Stomach (tissue), 9 donors: ENCODE data around the gene KLHL2. TPM values are rescaled to one million over a fixed set of nuclear protein-coding genes. Genes with fewer than 3 reads are reported as not detected.
"Not testable (repeated sequence)": the region's sequence is repeated elsewhere in the genome, so short reads cannot be mapped to it uniquely, and the experiment has no call there.

Experiments used
- DNase-seq, 2 donors: peaks; one replicate each; pipeline versions ENCODE4 v3.0.0 to v3.0.0-alpha.2; 2013 to 2019
- H3K27ac ChIP-seq, 5 donors: fragments of 200-600 bp in 4 of 5; sonication (generic) in 4 of 5; one replicate each; pipeline ENCODE4 v1.5.1; 2013 to 2019; ENCODE audit warnings: mild to moderate bottlenecking in 1 of 5, moderate library complexity in 1 of 5
- H3K27me3 ChIP-seq, 3 donors: fragments of 200-600 bp; sonication (generic); one replicate each; pipeline ENCODE4 v1.5.1; 2017 to 2019; ENCODE audit warnings: mixed run types in 1 of 3
- H3K36me3 ChIP-seq, 4 donors: fragments of 200-600 bp; sonication (generic); 1 replicate in 3 of 4; 2 replicates in 1 of 4; pipeline ENCODE4 v1.5.1; 2016 to 2019
- H3K4me1 ChIP-seq, 4 donors: fragments of 200-600 bp; sonication (generic); one replicate each; pipeline ENCODE4 v1.5.1; 2016 to 2019
- H3K4me3 ChIP-seq, 4 donors: fragments of 200-600 bp; sonication (generic) in 3 of 4; one replicate each; pipeline ENCODE4 v1.5.1; 2016 to 2019; ENCODE audit warnings: mild to moderate bottlenecking in 1 of 4
- H3K9me3 ChIP-seq, 4 donors: fragments of 200-600 bp; sonication (generic); one replicate each; pipeline ENCODE4 v1.5.1; 2016 to 2019
- EP300 ChIP-seq: sonication (generic); formaldehyde crosslinking; IDR thresholded peaks from one replicate; pipeline ENCODE4 v1.6.1; 2017; ENCODE audit warnings: antibody characterized with exemption
- POLR2A ChIP-seq, 4 donors: fragments of 450-650 bp; IDR thresholded peaks; one replicate each; pipeline ENCODE4 v1.6.1; 2016; ENCODE audit warnings: antibody characterized with exemption in 4 of 4, control low read depth in 2 of 4, mild to moderate bottlenecking in 1 of 4, moderate library complexity in 1 of 4
- POLR2AphosphoS5 ChIP-seq, 3 donors: sonication (generic); formaldehyde crosslinking; IDR thresholded peaks; one replicate each; pipeline ENCODE4 v1.6.1; 2016; ENCODE audit warnings: antibody characterized with exemption in 3 of 3
- WGBS, 5 donors: extraction: QIAGEN DNeasy Blood & Tissue Kit in 3 of 5; methylation state at CpG; one replicate each; pipeline versions ENCODE4 v1.1.5 to v1.1.7; 2013 to 2018; 5-methylcytosine and 5-hydroxymethylcytosine counted together
- intact Hi-C: fragments of 100-400 bp; cut with DNase I; formaldehyde crosslinking; loops from one replicate; pipeline ENCODE4 v1.15.1; 2023; ENCODE audit warnings: low total_unique reads
- polyA plus RNA-seq, 3 donors: library from polyadenylated mRNA; stranded (reverse); fragments of 200-250 nt; gene quantifications; one replicate each; pipeline ENCODE4 v1.2.3, GENCODE V29; 2013
- total RNA-seq, 5 donors: library from RNA; depleted of rRNA; stranded (reverse); fragments of >200 nt; gene quantifications; one replicate each; pipeline versions ENCODE4 v1.1.0 to v1.2.3, GENCODE V29; 2014 to 2016
- TF ChIP-seq, protein P1 (sequence below), 7 experiments: fragments of 450-650 bp in 4 of 7; fragments of 200-600 bp in 3 of 7; sonication (generic) in 3 of 7; IDR thresholded peaks; one replicate each; pipeline ENCODE4 v1.5.1; 2016 to 2019; ENCODE audit warnings: antibody characterized with exemption in 7 of 7, control low read depth in 2 of 7, mild to moderate bottlenecking in 1 of 7
- donor health status: healthy with polysubstance abuse.
- donor health status: Bipolar disorder and iron deficiency.
- donor health status: healthy.

Gene KLHL2
- total and polyA plus RNA-seq, 8 donors, result 11.1 to 34.3 (median 15.1) TPM

GRCh38 chr4:165331823-165332222, 124.5 kb downstream of the KLHL2 start:
- intact Hi-C loops, result no loop called here
- DNase-seq, result no peak
- H3K9me3 ChIP-seq, result no peaks in the 10 kb centered on the region
- TF ChIP-seq EP300 (no peak), POLR2AphosphoS5 (IDR thresholded peaks at IDR 0.05) (no peak), POLR2A (IDR thresholded peaks at IDR 0.05) (no peak)
- TF ChIP-seq, protein P1, sequence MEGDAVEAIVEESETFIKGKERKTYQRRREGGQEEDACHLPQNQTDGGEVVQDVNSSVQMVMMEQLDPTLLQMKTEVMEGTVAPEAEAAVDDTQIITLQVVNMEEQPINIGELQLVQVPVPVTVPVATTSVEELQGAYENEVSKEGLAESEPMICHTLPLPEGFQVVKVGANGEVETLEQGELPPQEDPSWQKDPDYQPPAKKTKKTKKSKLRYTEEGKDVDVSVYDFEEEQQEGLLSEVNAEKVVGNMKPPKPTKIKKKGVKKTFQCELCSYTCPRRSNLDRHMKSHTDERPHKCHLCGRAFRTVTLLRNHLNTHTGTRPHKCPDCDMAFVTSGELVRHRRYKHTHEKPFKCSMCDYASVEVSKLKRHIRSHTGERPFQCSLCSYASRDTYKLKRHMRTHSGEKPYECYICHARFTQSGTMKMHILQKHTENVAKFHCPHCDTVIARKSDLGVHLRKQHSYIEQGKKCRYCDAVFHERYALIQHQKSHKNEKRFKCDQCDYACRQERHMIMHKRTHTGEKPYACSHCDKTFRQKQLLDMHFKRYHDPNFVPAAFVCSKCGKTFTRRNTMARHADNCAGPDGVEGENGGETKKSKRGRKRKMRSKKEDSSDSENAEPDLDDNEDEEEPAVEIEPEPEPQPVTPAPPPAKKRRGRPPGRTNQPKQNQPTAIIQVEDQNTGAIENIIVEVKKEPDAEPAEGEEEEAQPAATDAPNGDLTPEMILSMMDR (IDR thresholded peaks at IDR 0.05), result no peak
- no peak overlapping the region for H3K4me3 ChIP-seq
- no peaks in the 10 kb centered on the region for H3K27me3 ChIP-seq
- peaks cover 0 to 23% (median 16%) of the 10 kb centered on the region in 4 donors for H3K36me3 ChIP-seq
- 67 to 88% (median 81%) methylated on average over 10 of the region's 10 CpGs for WGBS, 5 donors
- H3K4me1 ChIP-seq, result peaks cover 12 to 57% (median 31%) of the 10 kb centered on the region in 4 donors
- no peak overlapping the region for H3K27ac ChIP-seq

DNA sequence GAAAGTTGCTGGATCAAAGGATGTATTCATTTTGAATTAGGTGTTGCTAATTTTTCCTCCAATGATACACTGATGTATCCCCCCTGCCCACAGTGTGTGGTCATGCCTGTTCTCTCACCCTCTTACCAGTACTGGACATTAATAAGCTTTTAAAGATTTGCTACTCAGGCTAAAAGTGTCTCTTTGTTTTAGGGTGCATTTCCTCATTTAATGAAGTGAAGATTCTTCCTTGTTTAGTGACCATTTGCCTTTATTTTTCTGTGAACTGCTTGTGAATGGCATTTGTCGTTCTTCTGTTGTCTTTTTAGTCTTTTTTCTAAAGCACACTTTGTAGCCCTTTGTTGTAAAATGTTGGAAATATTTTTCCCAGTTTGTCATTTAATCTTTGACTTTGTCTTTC, 125.1 kb downstream of the KLHL2 start:
- 33 to 41% (median 36%) methylated on average over 1 of the region's 1 CpG for WGBS, 5 donors
- H3K4me3 ChIP-seq, result no peak overlapping the region
- H3K4me1 ChIP-seq, result peaks cover 12 to 61% (median 31%) of the 10 kb centered on the region in 4 donors
- H3K27me3 ChIP-seq, result no peaks in the 10 kb centered on the region
- TF ChIP-seq POLR2AphosphoS5 (IDR thresholded peaks at IDR 0.05) (no peak), EP300 (no peak), POLR2A (IDR thresholded peaks at IDR 0.05) (no peak)
- no peak for DNase-seq
- H3K27ac ChIP-seq, result no peak overlapping the region
- H3K36me3 ChIP-seq, result peaks cover 0 to 28% (median 16%) of the 10 kb centered on the region in 4 donors
- no peaks in the 10 kb centered on the region for H3K9me3 ChIP-seq
- intact Hi-C loops, result no loop called here

GRCh38 chr4:165335163-165335703, 127.9 kb downstream of the KLHL2 start:
- no peak for DNase-seq
- TF ChIP-seq POLR2AphosphoS5 (IDR thresholded peaks at IDR 0.05) (no peak), POLR2A (IDR thresholded peaks at IDR 0.05) (no peak)
- TF ChIP-seq, protein P1 (IDR thresholded peaks at IDR 0.05), result no peak
- H3K9me3 ChIP-seq, result no peaks in the 10 kb centered on the region
- H3K36me3 ChIP-seq, result peaks cover 12 to 54% (median 38%) of the 10 kb centered on the region in 4 donors
- peaks cover 0 to 39% (median 12%) of the 10 kb centered on the region in 4 donors for H3K4me1 ChIP-seq
- no peak overlapping the region for H3K27ac ChIP-seq
- whole genome bisulfite sequencing, 5 donors, result 60 to 82% (median 71%) methylated on average over 3 of the region's 3 CpGs
- no peaks in the 10 kb centered on the region for H3K27me3 ChIP-seq
- intact Hi-C loops, result no loop called here
- H3K4me3 ChIP-seq, result no peak overlapping the region

DNA sequence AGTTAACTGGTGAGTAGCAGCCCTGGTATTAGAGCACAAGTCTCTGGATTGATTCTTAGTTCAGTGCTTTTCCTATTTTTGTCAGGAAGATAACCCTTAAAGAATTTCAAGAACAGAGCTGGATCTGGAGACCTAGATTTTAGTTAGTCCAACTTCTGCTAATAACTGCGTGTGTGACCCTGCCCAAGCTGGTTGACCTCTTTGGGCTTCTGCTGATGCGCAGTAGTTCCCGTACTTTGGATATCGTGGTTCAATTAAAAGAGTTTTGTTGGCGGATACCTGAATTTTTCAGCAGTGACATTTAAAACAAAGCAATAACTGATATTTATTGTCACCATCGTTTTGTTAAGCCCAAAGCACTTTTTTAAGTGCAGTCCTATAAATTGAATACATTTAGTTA, 129.4 kb downstream of the KLHL2 start:
- no peak for TF ChIP-seq POLR2A (IDR thresholded peaks at IDR 0.05)
- TF ChIP-seq, protein P1 (IDR thresholded peaks at IDR 0.05), result no peak
- TF ChIP-seq POLR2AphosphoS5 (IDR thresholded peaks at IDR 0.05), result no peak
- TF ChIP-seq EP300, result no peak
- Histone ChIP-seq H3K4me3 (no peak overlapping the region), H3K4me1 (peaks cover 0 to 25% (median 9%) of the 10 kb centered on the region in 4 donors), H3K27ac (no peak overlapping the region), H3K9me3 (no peaks in the 10 kb centered on the region), H3K36me3 (peaks cover 14 to 69% (median 47%) of the 10 kb centered on the region in 4 donors), H3K27me3 (no peaks in the 10 kb centered on the region)
- intact Hi-C loops, result no loop called here
- no peak for DNase-seq
- 88 to 92% (median 90%) methylated on average over 6 of the region's 6 CpGs for WGBS, 5 donors

DNA sequence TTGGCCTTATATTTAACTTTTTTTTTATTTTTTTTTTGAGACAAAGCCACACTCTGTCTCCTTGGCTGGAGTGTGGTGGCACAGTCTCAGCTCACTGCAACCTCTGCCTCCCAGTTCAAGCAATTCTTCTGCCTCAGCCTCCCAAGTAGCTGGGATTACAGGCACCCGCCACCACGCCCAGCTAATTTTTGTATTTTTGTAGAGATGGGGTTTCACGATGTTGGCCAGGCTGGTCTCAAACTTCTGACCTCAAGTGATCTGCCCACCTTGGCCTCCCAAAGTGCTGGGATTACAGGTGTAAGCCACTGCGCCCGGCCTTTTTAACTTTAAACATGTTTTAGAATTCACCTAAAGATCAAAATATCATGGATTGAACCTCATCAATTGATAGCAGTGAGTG, 135.0 kb downstream of the KLHL2 start:
- peaks cover 24 to 62% (median 45%) of the 10 kb centered on the region in 4 donors for H3K36me3 ChIP-seq
- H3K27me3 ChIP-seq, H3K27ac ChIP-seq, H3K4me3 ChIP-seq, H3K4me1 ChIP-seq, intact Hi-C loops, H3K9me3 ChIP-seq, DNase-seq: not testable (repeated sequence)
- WGBS, 5 donors, result 90 to 98% (median 97%) methylated on average over 5 of the region's 5 CpGs
